Endothelial cell of umbilical vein (primary cell): ENCODE results near the gene NCOR1. TPM values are rescaled to one million over a fixed set of nuclear protein-coding genes. Genes with fewer than 3 reads are reported as not detected.
"Not testable (repeated sequence)": the region's sequence is repeated elsewhere in the genome, so short reads cannot be mapped to it uniquely, and the experiment has no call there.

Experiments used
- BruUV-seq: library from RNA; stranded (reverse); fragments of 400-500 nt; replicated peaks from 2 replicates; lab custom pipeline; 2021; lab: Mats Ljungman, UMichigan
- CTCF ChIA-PET: fragments of 300-600, 350-600 bp; sonication (Branson Sonifier 250); formaldehyde crosslinking; loops from one replicate; lab custom pipeline; 2021; ENCODE audit warnings: antibody characterized with exemption, inconsistent platforms; lab: Charles Lee
- POLR2A ChIA-PET: fragments of 300-600, 350-600 bp; sonication (Branson Sonifier 250); formaldehyde crosslinking; loops from one replicate; lab custom pipeline; 2021; ENCODE audit warnings: antibody characterized with exemption, inconsistent platforms; lab: Charles Lee
- DNase-seq: peaks from one replicate; pipeline ENCODE4 v3.0.0-alpha.2; 2011; ENCODE audit warnings: low read depth, low spot score
- FAIRE-seq: peaks from 2 replicates; lab custom pipeline; 2011; peaks lifted over from hg19 to GRCh38; lab: Jason Lieb, UNC
- H2AFZ ChIP-seq: 2 replicates; pipeline ENCODE4 v1.6.0; 2012; ENCODE audit warnings: low read depth, low read length, control low read depth, inconsistent platforms
- H3K27ac ChIP-seq: 2 replicates; pipeline ENCODE4 v1.5.1; 2011; ENCODE audit warnings: low read depth, mild to moderate bottlenecking, control low read depth, low read length, moderate library complexity; ENCODE audit not compliant: insufficient read depth
- H3K27me3 ChIP-seq, 2 experiments: 2 replicates each; pipeline versions ENCODE4 v1.6.0 to v1.6.1; 2011; ENCODE audit warnings: low read length in 2 of 2, mixed read lengths in 1 of 2; ENCODE audit not compliant: control insufficient read depth in 2 of 2, insufficient read depth in 2 of 2
- H3K36me3 ChIP-seq, 2 experiments: 2 replicates in 1 of 2; 3 replicates in 1 of 2; pipeline ENCODE4 v1.5.1; 2011; ENCODE audit warnings: low read length in 2 of 2, mild to moderate bottlenecking in 1 of 2, moderate library complexity in 1 of 2; ENCODE audit not compliant: control insufficient read depth in 2 of 2, insufficient read depth in 2 of 2; ENCODE audit errors: extremely low read depth in 1 of 2
- H3K4me1 ChIP-seq: 3 replicates; pipeline ENCODE4 v1.5.1; 2011; ENCODE audit warnings: mild to moderate bottlenecking, low read length; ENCODE audit not compliant: control insufficient read depth, insufficient read depth; ENCODE audit errors: extremely low read depth
- H3K4me2 ChIP-seq: 2 replicates; pipeline ENCODE4 v1.6.1; 2011; ENCODE audit warnings: low read length, control low read depth, mixed read lengths; ENCODE audit not compliant: insufficient read depth
- H3K4me3 ChIP-seq, 3 experiments: fragments of 200-600 bp in 1 of 3; sonication (generic), shearing (Covaris generic) in 1 of 3; replicated peaks in 1 of 3; 2 replicates each; pipeline ENCODE4 v1.5.1; 2011 to 2016; ENCODE audit warnings: control low read depth in 3 of 3, low read length in 3 of 3, mild to moderate bottlenecking in 2 of 3, inconsistent platforms in 1 of 3, low read depth in 1 of 3, moderate library complexity in 1 of 3; ENCODE audit not compliant: insufficient read depth in 1 of 3
- H3K79me2 ChIP-seq: 2 replicates; pipeline ENCODE4 v1.6.0; 2012; ENCODE audit warnings: low read length, inconsistent platforms; ENCODE audit not compliant: control insufficient read depth, insufficient read depth
- H3K9ac ChIP-seq: replicated peaks from 2 replicates; pipeline ENCODE3; 2011; ENCODE audit warnings: low read length, control low read depth; ENCODE audit not compliant: insufficient read depth; ENCODE audit errors: extremely low read depth
- H3K9me1 ChIP-seq: replicated peaks from 3 replicates; pipeline ENCODE4 v1.6.0; 2011; ENCODE audit warnings: mild to moderate bottlenecking, low read length; ENCODE audit not compliant: control insufficient read depth, insufficient read depth; ENCODE audit errors: extremely low read depth
- H3K9me3 ChIP-seq: replicated peaks from 2 replicates; pipeline ENCODE4 v1.5.1; 2012; ENCODE audit warnings: low read length, inconsistent platforms; ENCODE audit not compliant: control insufficient read depth, insufficient read depth
- H4K20me1 ChIP-seq: replicated peaks from 2 replicates; pipeline ENCODE3; 2011; ENCODE audit warnings: mild to moderate bottlenecking, low read length; ENCODE audit not compliant: control insufficient read depth, insufficient read depth; ENCODE audit errors: extremely low read depth
- CTCF ChIP-seq, 2 donors: IDR thresholded peaks; 1 replicate in 1 of 2; 2 replicates in 1 of 2; pipeline ENCODE4 v1.5.1; 2011; ENCODE audit warnings: low read length in 2 of 2, mild to moderate bottlenecking in 2 of 2, moderate library complexity in 2 of 2, control low read depth in 1 of 2, inconsistent platforms in 1 of 2, low read depth in 1 of 2; ENCODE audit not compliant: insufficient read depth in 1 of 2; ENCODE audit errors: extremely low read depth in 1 of 2
- EZH2 ChIP-seq: IDR thresholded peaks from 2 replicates; pipeline ENCODE4 v1.6.1; 2012; ENCODE audit warnings: borderline replicate concordance, low read depth, mild to moderate bottlenecking, moderate library complexity, low read length, inconsistent platforms; ENCODE audit not compliant: severe bottlenecking
- FOS ChIP-seq: IDR thresholded peaks from 2 replicates; pipeline ENCODE4 v1.6.1; 2011; ENCODE audit warnings: mild to moderate bottlenecking, low read length, moderate library complexity, borderline replicate concordance; ENCODE audit not compliant: insufficient read depth
- GATA2 ChIP-seq: IDR thresholded peaks from 2 replicates; pipeline ENCODE4 v1.7.0; 2011; ENCODE audit warnings: low read depth, mild to moderate bottlenecking, moderate library complexity, mixed read lengths, low read length; ENCODE audit not compliant: insufficient read length, insufficient read depth
- JUN ChIP-seq: IDR thresholded peaks from 2 replicates; pipeline ENCODE4 v1.6.1; 2011; ENCODE audit warnings: borderline replicate concordance, low read depth; ENCODE audit not compliant: insufficient read length, insufficient read depth
- MYC ChIP-seq: IDR thresholded peaks from one replicate; pipeline ENCODE4 v1.6.1; 2011; ENCODE audit warnings: mild to moderate bottlenecking, low read depth, low read length
- POLR2A ChIP-seq: IDR thresholded peaks from 2 replicates; pipeline ENCODE4 v1.6.1; 2012; ENCODE audit warnings: low read depth, mild to moderate bottlenecking, control low read depth, low read length
- POLR2AphosphoS5 ChIP-seq: IDR thresholded peaks from 2 replicates; pipeline ENCODE4 v1.6.1; 2012; ENCODE audit warnings: low read depth, mild to moderate bottlenecking, control low read depth, low read length, moderate library complexity; ENCODE audit not compliant: insufficient read depth
- dilution Hi-C: fragments of 300-500 bp; cut with MboI; formaldehyde crosslinking; loops from one replicate; pipeline ENCODE4 v1.15.0; 2019; ENCODE audit warnings: low sequenced_read_pairs; ENCODE audit not compliant: extremely low pct_ligation_motif_present
- intact Hi-C: fragments of 100-400 bp; cut with micrococcal nuclease; formaldehyde crosslinking; loops from one replicate; pipeline ENCODE4 v1.10.0; 2022
- polyA plus RNA-seq, 4 experiments: library from polyadenylated mRNA; depleted of rRNA in 3 of 4; stranded (reverse) in 3 of 4; unstranded in 1 of 4; fragments of >200 nt; gene quantifications; 2 replicates each; pipeline versions ENCODE4 v1.2.1 to v1.2.3, GENCODE V29; 2011 to 2012; ENCODE audit warnings: missing spikeins in 1 of 4
- total RNA-seq: library from RNA; stranded (reverse); gene quantifications from 2 replicates; pipeline ENCODE4 v1.2.3, GENCODE V29; 2021
- TF ChIP-seq, protein P1 (sequence below): IDR thresholded peaks from 2 replicates; pipeline ENCODE4 v1.6.1; 2011; ENCODE audit not compliant: insufficient read depth, insufficient read length

The NCOR1 gene
- total and polyA plus RNA-seq, 2 donors (not counting 3 experiments of a cell fraction or from before 2014, with no cell fraction given), result 90.0 to 134 TPM

- dilution Hi-C loops, result no loop called here
- POLR2A ChIA-PET, result no interaction called here
These were observed 59.8 kb downstream of the NCOR1 start for GRCh38 chr17:16155536-16155935.

GRCh38 chr17:16152326-16152725 lies 63.0 kb downstream of the NCOR1 start:
- H3K27ac ChIP-seq, H2AFZ ChIP-seq, H3K9ac ChIP-seq, BruUV-seq, dilution Hi-C loops, FAIRE-seq, H4K20me1 ChIP-seq, H3K27me3 ChIP-seq, H3K79me2 ChIP-seq, H3K4me3 ChIP-seq, DNase-seq, H3K9me1 ChIP-seq, POLR2A ChIA-PET, H3K9me3 ChIP-seq, H3K4me2 ChIP-seq: not testable (repeated sequence)
- CTCF ChIA-PET, result interaction anchor here (1.3 kb wide), 1 partner anchor 14 kb away, joined by 3 read pairs; no protein-coding TSS in a partner anchor
- intact Hi-C loops, result loop anchor here (10.0 kb wide), 1 partner anchor 132 kb away; no protein-coding TSS in a partner anchor
- peaks cover 14% of the 10 kb centered on the region for H3K4me1 ChIP-seq
- H3K36me3 ChIP-seq, result peaks cover 4 to 13% of the 10 kb centered on the region in 2 experiments

More at GRCh38 chr17:16155536-16155935, 59.8 kb downstream of the NCOR1 start:
- peaks cover 5% of the 10 kb centered on the region for H3K4me1 ChIP-seq
- no peaks in the 10 kb centered on the region for H4K20me1 ChIP-seq
- no peak overlapping the region for H3K27ac ChIP-seq
- no peaks in the 10 kb centered on the region for H3K27me3 ChIP-seq
- H3K9ac ChIP-seq, result no peak overlapping the region
- BruUV-seq, result no TSS peak
- no peaks in the 10 kb centered on the region for H3K9me3 ChIP-seq
- TF ChIP-seq, protein P1, sequence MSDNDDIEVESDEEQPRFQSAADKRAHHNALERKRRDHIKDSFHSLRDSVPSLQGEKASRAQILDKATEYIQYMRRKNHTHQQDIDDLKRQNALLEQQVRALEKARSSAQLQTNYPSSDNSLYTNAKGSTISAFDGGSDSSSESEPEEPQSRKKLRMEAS, result no peak
- TF ChIP-seq POLR2AphosphoS5 (no peak), GATA2 (no peak), FOS (no peak), POLR2A (no peak), EZH2 (no peak), MYC (no peak), CTCF (IDR thresholded peaks at IDR 0.05; ENCODE audit: extremely low read depth in 1 of 2, insufficient read depth in 1 of 2, low read depth in 1 of 2, low read length in 2 of 2) (no peak), JUN (no peak)
- H3K36me3 ChIP-seq, result peaks cover 2 to 9% of the 10 kb centered on the region in 2 experiments
- H3K4me2 ChIP-seq, result no peak overlapping the region
- intact Hi-C loops, result loop anchor here (10.0 kb wide), 1 partner anchor 129 kb away; no protein-coding TSS in a partner anchor
- DNase-seq, result no peak
- no peak for FAIRE-seq
- H3K9me1 ChIP-seq, result no peaks in the 10 kb centered on the region
- peaks cover 2% of the 10 kb centered on the region for H3K79me2 ChIP-seq
- H3K4me3 ChIP-seq, result no peak overlapping the region
- CTCF ChIA-PET, result no interaction called here
- H2AFZ ChIP-seq, result no peak overlapping the region
